Activated CD4-positive, alpha-beta T cell treated with anti-CD3 and anti-CD28 coated beads, Interleukin-2, amount 50 U/mL, for 24 hours (primary cell): ENCODE results near the gene KCNB1.

Experiments used
- DNase-seq, 2 donors: peaks; one replicate each; pipeline ENCODE4 v3.0.0-alpha.2; 2020; ENCODE audit warnings: low read depth in 1 of 2, low spot score in 1 of 2

Gene KCNB1

GRCh38 chr20:49482621-49483017, at the start of gene KCNB1:
Gene KCNB1, minus strand, starts transcription at chr20:49482668. Its CDS starts 188 bp downstream, at chr20:49482480.
- peak in 1 of 2 donors; percentile 4 for DNase-seq

DNA sequence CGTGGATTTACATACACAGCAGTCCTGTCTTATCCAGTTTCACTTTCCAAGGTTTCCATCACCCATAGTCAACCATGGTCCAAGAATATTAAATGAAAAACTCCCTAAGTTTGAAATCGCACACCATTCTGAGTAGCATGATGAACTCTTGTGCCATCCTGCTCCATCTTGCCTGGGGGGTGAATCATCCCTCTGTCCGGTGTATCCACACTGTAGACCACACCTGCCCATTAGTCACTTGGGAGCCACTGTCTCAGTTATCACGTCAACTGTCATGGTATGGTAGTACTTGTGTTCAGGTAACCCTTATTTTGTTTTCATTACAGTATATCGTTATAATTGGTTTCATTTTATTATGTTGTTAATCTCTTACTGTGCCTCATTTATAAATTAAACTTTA, 47.0 kb upstream of the KCNB1 start:
- DNase-seq = no peak

DNA sequence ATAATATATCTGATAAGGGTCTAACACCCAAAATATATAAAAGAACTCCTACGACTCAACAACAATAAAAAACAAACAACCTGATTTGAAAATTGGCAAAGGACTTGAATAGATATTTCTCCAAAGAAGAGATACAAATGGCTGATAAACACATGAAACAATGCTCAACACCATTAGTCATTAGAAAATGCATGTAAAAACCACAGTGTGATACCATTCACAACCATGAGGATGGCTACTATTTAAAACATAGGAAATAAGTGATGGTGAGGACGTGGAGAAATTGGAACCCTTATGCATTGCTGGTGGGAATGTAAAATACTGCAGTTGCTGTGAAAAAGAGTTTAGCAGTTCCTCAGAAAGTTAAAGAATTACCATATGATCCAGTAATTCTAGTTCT, 44.1 kb upstream of the KCNB1 start:
- no peak for DNase-seq

GRCh38 chr20:49526056-49526455, 43.6 kb upstream of the KCNB1 start:
- no peak for DNase-seq

GRCh38 chr20:49523767-49524360, 41.4 kb upstream of the KCNB1 start:
- no peak for DNase-seq

- no peak for DNase-seq
Observed at GRCh38 chr20:49521356-49521755, 38.9 kb upstream of the KCNB1 start.

DNA sequence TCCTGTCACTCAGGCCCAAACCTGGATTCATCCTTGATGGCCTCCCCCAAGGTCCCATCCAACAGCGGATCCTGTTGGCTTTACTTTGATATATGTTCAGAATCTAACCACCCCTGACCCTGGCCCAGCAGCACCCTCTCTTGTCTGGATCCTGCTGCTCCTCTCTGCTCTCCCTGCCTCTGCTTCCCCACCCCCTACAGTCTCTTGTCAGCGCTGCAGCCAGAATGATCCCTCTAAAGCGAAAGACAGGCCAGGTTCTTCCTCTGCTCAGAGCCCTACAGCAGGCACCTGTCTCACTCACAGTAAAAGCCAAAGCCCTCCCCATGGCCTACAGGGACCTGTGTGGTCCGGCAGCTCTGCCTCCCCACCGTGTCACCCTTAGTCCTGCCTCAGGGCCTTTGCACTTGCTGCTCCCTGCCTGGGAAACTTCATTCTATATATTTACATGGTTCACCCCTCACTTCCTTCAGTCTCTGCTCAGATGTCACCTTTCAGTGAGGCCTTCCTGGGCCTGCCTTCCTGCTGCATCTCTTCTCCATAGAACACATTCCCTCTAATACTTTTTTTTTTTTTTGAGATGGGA, 37.4 kb upstream of the KCNB1 start:
- DNase-seq = no peak

DNA sequence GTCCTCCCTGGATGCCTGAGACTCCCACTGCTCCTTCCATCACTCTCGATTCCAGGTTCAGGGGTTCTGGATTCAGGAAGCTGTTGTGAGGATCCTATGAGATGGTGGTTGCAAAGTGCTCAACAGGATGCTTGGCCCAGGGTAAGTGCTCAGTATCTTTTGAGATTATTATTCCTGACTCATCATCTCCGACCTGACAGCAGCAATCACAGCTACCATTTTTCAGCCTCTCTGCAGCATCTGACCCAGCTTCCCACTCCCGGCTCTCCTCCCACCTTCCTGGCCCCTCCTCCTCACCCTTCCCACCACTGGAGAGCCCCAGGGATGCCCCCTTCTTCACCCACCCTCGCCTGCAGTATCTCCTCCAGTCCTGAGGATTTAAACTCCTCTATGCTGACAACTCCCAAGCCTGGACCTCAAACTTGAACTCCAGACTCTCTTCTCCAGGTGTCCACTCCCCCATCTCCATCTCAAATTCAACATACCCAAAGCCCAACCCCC, 36.8 kb upstream of the KCNB1 start:
- DNase-seq = no peak

GRCh38 chr20:49518576-49518975, 36.1 kb upstream of the KCNB1 start:
- DNase-seq = no peak

DNA sequence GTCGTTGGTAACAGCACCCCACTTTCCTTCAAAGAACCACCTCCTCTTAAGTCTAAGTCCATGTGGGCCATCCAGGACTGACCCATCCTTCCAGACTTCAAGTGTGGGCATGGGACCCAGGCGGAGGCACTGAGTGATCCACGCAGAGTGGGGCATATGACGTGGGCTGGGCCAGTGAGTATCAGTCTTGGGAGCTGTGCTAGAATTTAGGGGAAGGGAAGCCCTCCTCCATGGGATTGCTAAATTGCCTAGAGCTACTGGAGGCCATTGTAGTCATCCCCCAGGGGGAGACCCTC, 35.3 kb upstream of the KCNB1 start:
- no peak for DNase-seq

GRCh38 chr20:49516916-49517804, 34.7 kb upstream of the KCNB1 start:
- DNase-seq = no peak

DNA sequence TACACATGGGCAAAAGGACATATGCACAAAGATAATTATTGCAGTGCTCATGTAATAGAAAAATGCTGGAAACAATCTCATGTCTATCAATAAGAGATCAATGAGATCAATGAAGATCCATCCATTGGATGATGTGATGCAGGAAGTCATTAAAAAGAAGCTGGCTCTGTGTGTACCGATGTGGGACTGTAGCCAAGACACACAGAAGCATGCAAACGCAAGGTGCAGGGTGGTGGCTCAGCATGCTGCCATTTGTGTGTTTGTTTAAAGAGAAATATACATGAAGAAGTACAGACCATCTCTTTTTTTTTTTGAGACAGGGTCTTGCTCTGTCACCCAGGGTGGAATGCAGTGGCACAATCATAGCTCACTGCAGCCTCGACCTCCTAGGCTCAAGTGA, 33.1 kb upstream of the KCNB1 start:
- no peak for DNase-seq

DNA sequence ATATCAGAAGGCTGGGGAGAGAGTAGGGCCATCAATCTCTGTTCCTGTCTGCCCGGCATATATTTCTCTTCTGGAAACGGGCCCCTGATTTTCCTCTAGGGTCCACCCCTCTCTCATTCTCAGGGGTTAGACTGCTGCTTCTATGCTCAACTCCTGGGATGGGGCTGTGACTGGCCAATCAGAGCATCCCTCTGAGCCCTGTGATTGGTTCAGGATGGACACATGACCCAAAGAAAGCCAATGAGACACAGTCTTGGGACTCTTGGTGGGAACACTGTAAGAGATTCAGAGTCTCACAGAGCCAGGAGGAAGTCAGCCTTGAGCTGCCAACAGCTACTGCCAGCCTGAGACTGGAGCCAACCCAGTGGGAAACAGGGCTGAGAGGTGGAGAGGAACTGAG, 31.0 kb upstream of the KCNB1 start:
- no peak for DNase-seq

GRCh38 chr20:49513009-49513408, 30.5 kb upstream of the KCNB1 start:
- no peak for DNase-seq

- no peak for DNase-seq
Observed at GRCh38 chr20:49511788-49512525, 29.5 kb upstream of the KCNB1 start.

GRCh38 chr20:49510562-49511122, 28.2 kb upstream of the KCNB1 start:
- DNase-seq = no peak

GRCh38 chr20:49508435-49509199, 26.1 kb upstream of the KCNB1 start:
- no peak for DNase-seq

DNA sequence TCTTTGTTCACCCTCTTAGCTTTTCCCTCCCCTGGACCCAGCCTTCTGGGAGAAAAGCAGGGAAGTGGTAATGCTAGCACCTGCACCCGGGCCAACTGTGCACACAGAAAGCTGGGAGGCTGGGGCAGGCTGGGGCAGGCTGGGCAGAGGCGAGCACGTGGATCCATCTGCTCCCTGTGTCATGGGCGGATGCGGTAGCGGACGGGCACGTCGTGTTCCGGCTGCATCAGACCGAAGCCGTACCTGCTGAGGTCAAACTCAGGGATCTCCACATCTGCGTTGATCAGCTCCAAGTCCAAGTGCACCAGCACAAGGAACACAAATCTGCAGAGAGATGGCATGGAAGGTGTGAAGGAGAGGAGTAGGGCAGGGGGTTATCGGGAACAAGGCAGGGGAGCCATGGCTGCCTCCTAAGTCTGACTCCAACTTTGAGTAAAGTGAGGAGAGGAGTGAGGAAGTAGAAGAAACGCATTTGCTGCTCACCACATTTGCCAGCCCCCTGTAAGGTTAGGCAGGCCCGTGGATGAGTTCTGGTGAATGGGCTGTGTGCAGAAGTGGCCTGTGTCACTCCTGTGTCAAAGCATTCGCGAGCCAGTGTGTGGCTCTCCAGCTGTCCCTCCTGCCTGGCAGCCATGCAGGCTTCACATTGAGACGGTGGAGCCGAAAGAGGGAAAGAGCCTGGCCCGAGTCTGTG, 25.4 kb upstream of the KCNB1 start:
- DNase-seq = no peak

GRCh38 chr20:49505518-49505917, 23.1 kb upstream of the KCNB1 start:
- DNase-seq = no peak

GRCh38 chr20:49503176-49503575, 20.7 kb upstream of the KCNB1 start:
- DNase-seq = no peak
